Gastroesophageal sphincter (tissue), 3 donors: ENCODE data around the gene NALF2.

Experiments used
- CTCF ChIP-seq, 4 experiments: fragments of 200-600 bp in 2 of 4; fragments of 450-650 bp in 2 of 4; sonication (generic) in 1 of 4; IDR thresholded peaks; one replicate each; pipeline ENCODE4 v1.5.1; 2017 to 2019; ENCODE audit warnings: antibody characterized with exemption in 4 of 4, mild to moderate bottlenecking in 2 of 4, moderate library complexity in 2 of 4
- POLR2AphosphoS5 ChIP-seq: sonication (generic); formaldehyde crosslinking; IDR thresholded peaks from one replicate; pipeline ENCODE4 v1.6.1; 2017; ENCODE audit warnings: antibody characterized with exemption

GRCh38 chrX:69466546-69466945 is 37.6 kb upstream of the NALF2 start:
- TF ChIP-seq CTCF (IDR thresholded peaks at IDR 0.05) (no peak), POLR2AphosphoS5 (no peak)
